Measurements from ENCODE around the gene IGFL3.
A peak's percentile ranks its signal among the peaks of the same experiment; 100 is the strongest.
"Not testable (repeated sequence)": the region's sequence is repeated elsewhere in the genome, so short reads cannot be mapped to it uniquely, and the experiment has no call there.

The IGFL3 gene

GRCh38 chr19:46124638-46125115 is at the start of gene IGFL3:
TSS of gene IGFL3 (minus strand) at chr19:46124688. CDS start at chr19:46124649, 39 bp downstream.
- DNase-seq (ENCODE audit: low spot score) (no peak), FAIRE-seq (no peak)

GRCh38 chr19:46173886-46174480 is 49.5 kb upstream of the IGFL3 start:
- FAIRE-seq: no peak
- DNase-seq (ENCODE audit: low spot score): no peak

GRCh38 chr19:46162731-46163130 is 38.2 kb upstream of the IGFL3 start:
- DNase-seq (ENCODE audit: low spot score) (no peak), FAIRE-seq (no peak)

GRCh38 chr19:46161642-46162257 is 37.3 kb upstream of the IGFL3 start:
- DNase-seq (ENCODE audit: low spot score); FAIRE-seq: not testable (repeated sequence)

GRCh38 chr19:46160233-46160775 is 35.8 kb upstream of the IGFL3 start:
- no peak for DNase-seq (ENCODE audit: low spot score)
- no peak for FAIRE-seq

GRCh38 chr19:46159418-46160232 is 35.1 kb upstream of the IGFL3 start:
- no peak for DNase-seq (ENCODE audit: low spot score)
- FAIRE-seq: no peak

- DNase-seq (ENCODE audit: low spot score) (no peak), FAIRE-seq (no peak)
Observed at GRCh38 chr19:46155237-46155636, 30.7 kb upstream of the IGFL3 start.

GRCh38 chr19:46150606-46151005 is 26.1 kb upstream of the IGFL3 start:
- DNase-seq (ENCODE audit: low spot score): no peak
- FAIRE-seq: no peak

- no peak for FAIRE-seq
- no peak for DNase-seq (ENCODE audit: low spot score)
Observed at GRCh38 chr19:46147791-46148288, 23.4 kb upstream of the IGFL3 start, which contains the start of gene IGFL2. TSS of gene IGFL2 (plus strand) at chr19:46148238. CDS start at chr19:46148279, 41 bp downstream.

GRCh38 chr19:46147166-46147740 is 22.8 kb upstream of the IGFL3 start:
- FAIRE-seq (no peak), DNase-seq (ENCODE audit: low spot score) (no peak)

GRCh38 chr19:46144756-46145155 is 20.3 kb upstream of the IGFL3 start:
- DNase-seq (ENCODE audit: low spot score) (no peak), FAIRE-seq (no peak)

GRCh38 chr19:46142294-46142693 is 17.8 kb upstream of the IGFL3 start:
- FAIRE-seq (no peak), DNase-seq (ENCODE audit: low spot score) (no peak)

- FAIRE-seq (no peak), DNase-seq (ENCODE audit: low spot score) (no peak)
Observed at GRCh38 chr19:46141421-46141820, 16.9 kb upstream of the IGFL3 start.

- no peak for FAIRE-seq
- no peak for DNase-seq (ENCODE audit: low spot score)
Observed at GRCh38 chr19:46137915-46138473, 13.5 kb upstream of the IGFL3 start.

GRCh38 chr19:46134527-46134926 is 10.0 kb upstream of the IGFL3 start:
- no peak for FAIRE-seq
- no peak for DNase-seq (ENCODE audit: low spot score)

GRCh38 chr19:46133777-46134241 is 9.3 kb upstream of the IGFL3 start:
- FAIRE-seq (no peak), DNase-seq (ENCODE audit: low spot score) (no peak)

- FAIRE-seq (peak; percentile 72), DNase-seq (ENCODE audit: low spot score) (peak; percentile 93)
Observed at GRCh38 chr19:46133101-46133627, 8.7 kb upstream of the IGFL3 start.

GRCh38 chr19:46132508-46133100 is 8.1 kb upstream of the IGFL3 start:
- FAIRE-seq (no peak), DNase-seq (ENCODE audit: low spot score) (no peak)

GRCh38 chr19:46131485-46132143 is 7.1 kb upstream of the IGFL3 start:
- FAIRE-seq (no peak), DNase-seq (ENCODE audit: low spot score) (no peak)
